GM19395 (cell line): ENCODE measurements around the gene ERC1.
"Not testable (repeated sequence)": the region's sequence is repeated elsewhere in the genome, so short reads cannot be mapped to it uniquely, and the experiment has no call there.

Experiments used
- ATAC-seq: cut with Tn5 transposase; IDR thresholded peaks from one replicate; pipeline ENCODE4 v1.9.1; 2021; ENCODE audit warnings: mild to moderate bottlenecking, moderate library complexity; ENCODE audit not compliant: unreplicated experiment

Gene ERC1

GRCh38 chr12:981176-981828 lies 9.7 kb upstream of the ERC1 start:
- ATAC-seq: no peak

- ATAC-seq: no peak
Observed at GRCh38 chr12:981961-982360, 9.1 kb upstream of the ERC1 start.

- no peak for ATAC-seq
Observed at GRCh38 chr12:988646-989045, 2.4 kb upstream of the ERC1 start.

GRCh38 chr12:989051-989450 lies 2.0 kb upstream of the ERC1 start:
- ATAC-seq: no peak

GRCh38 chr12:989751-990660 lies 1.0 kb upstream of the ERC1 start:
- ATAC-seq: peak; percentile 40

GRCh38 chr12:991350-992333 lies 619 bp downstream of the ERC1 start:
- ATAC-seq: peak; percentile 40

GRCh38 chr12:992647-993046 lies 1.6 kb downstream of the ERC1 start:
- ATAC-seq: no peak

GRCh38 chr12:996881-997280 lies 5.9 kb downstream of the ERC1 start:
- no peak for ATAC-seq

GRCh38 chr12:997505-997904 lies 6.5 kb downstream of the ERC1 start:
- no peak for ATAC-seq

- peak; percentile 88 for ATAC-seq
Observed at GRCh38 chr12:998020-998874, 7.2 kb downstream of the ERC1 start.

GRCh38 chr12:999736-1000135 lies 8.7 kb downstream of the ERC1 start:
- ATAC-seq: not testable (repeated sequence)

GRCh38 chr12:1001507-1001906 lies 10.5 kb downstream of the ERC1 start:
- no peak for ATAC-seq

GRCh38 chr12:1003600-1004271 lies 12.7 kb downstream of the ERC1 start:
- no peak for ATAC-seq

GRCh38 chr12:1006255-1006654 lies 15.2 kb downstream of the ERC1 start:
- no peak for ATAC-seq

GRCh38 chr12:1007276-1007675 lies 16.3 kb downstream of the ERC1 start:
- ATAC-seq: no peak

- no peak for ATAC-seq
Observed at GRCh38 chr12:1007994-1008393, 17.0 kb downstream of the ERC1 start.

- ATAC-seq: no peak
Observed at GRCh38 chr12:1011091-1011490, 20.1 kb downstream of the ERC1 start.

- ATAC-seq: no peak
Observed at GRCh38 chr12:1013618-1014489, 22.8 kb downstream of the ERC1 start.

- ATAC-seq: no peak
Observed at GRCh38 chr12:1019283-1019682, 28.3 kb downstream of the ERC1 start.
